GM13977 (cell line): ENCODE data around the gene MEX3A.

Experiments
- DNase-seq: peaks from one replicate; pipeline ENCODE4 v3.0.0; 2012; ENCODE audit warnings: low spot score
- in situ Hi-C: fragments of 300-500 bp; cut with MboI; formaldehyde crosslinking; loops from one replicate; pipeline ENCODE4 v1.12.0; 2022; ENCODE audit warnings: low sequenced_read_pairs, low pct_unique_long_range_greater_than_20kb, mixed read lengths, inconsistent platforms; ENCODE audit not compliant: unreplicated experiment
- TF ChIP-seq, protein P1 (sequence below): IDR thresholded peaks from 2 replicates; pipeline ENCODE4 v1.5.1; 2012; ENCODE audit warnings: mild to moderate bottlenecking, control low read depth; ENCODE audit not compliant: insufficient read depth; ENCODE audit errors: extremely low read depth, missing control alignments

MEX3A gene

DNA sequence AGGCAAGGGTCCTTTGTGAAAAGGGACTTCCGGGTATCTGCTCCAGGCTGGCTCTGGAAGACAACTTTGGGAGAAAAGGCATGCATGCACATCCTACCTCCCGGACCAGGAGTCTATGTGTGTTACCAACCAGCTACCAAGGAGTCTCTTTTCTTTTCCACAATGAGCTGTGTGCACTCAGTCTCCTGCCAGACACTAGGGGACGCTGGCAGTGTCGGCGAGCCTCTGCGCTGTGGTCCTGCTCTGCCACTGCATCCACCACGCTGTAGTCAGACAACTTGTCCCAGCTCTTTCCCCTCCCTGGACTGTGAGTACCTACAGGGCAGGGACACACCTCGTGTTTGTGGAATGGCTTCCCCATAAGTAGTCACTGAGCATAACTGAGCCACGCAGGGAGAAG lies 56.4 kb downstream of the MEX3A start:
- DNase-seq, result peak; percentile 67
- in situ Hi-C loops, result no loop called here
- TF ChIP-seq, protein P1, sequence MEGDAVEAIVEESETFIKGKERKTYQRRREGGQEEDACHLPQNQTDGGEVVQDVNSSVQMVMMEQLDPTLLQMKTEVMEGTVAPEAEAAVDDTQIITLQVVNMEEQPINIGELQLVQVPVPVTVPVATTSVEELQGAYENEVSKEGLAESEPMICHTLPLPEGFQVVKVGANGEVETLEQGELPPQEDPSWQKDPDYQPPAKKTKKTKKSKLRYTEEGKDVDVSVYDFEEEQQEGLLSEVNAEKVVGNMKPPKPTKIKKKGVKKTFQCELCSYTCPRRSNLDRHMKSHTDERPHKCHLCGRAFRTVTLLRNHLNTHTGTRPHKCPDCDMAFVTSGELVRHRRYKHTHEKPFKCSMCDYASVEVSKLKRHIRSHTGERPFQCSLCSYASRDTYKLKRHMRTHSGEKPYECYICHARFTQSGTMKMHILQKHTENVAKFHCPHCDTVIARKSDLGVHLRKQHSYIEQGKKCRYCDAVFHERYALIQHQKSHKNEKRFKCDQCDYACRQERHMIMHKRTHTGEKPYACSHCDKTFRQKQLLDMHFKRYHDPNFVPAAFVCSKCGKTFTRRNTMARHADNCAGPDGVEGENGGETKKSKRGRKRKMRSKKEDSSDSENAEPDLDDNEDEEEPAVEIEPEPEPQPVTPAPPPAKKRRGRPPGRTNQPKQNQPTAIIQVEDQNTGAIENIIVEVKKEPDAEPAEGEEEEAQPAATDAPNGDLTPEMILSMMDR, result peak; percentile 60

DNA sequence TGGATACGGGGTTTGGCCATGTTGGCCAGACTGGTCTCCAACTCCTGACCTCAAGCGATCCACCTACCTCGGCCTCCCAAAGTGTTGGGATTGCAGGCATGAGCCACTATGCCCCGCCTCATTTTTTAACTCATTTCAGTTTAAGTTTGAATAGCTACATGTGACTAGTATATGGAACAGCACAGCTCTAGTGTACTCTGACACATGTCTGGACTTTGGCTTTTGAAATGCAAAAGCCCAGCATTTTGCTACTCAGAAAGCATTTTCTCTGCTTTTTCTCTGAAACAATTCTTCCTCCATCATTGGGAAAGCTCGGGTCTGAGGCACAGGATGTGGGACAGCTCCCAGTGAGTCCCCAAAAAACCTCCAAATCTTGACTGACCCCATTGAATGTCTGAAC lies 57.5 kb downstream of the MEX3A start:
- TF ChIP-seq, protein P1, result no peak
- DNase-seq, result no peak
- in situ Hi-C loops, result no loop called here
